Caki2 (cell line): ENCODE measurements around the gene RABIF. TPM values are rescaled to one million over a fixed set of nuclear protein-coding genes. Genes with fewer than 3 reads are reported as not detected.
"Not testable (repeated sequence)": the region's sequence is repeated elsewhere in the genome, so short reads cannot be mapped to it uniquely, and the experiment has no call there.

Experiments used
- DNase-seq: peaks from one replicate; pipeline ENCODE4 v3.0.0-alpha.2; 2015; ENCODE audit warnings: low read depth
- in situ Hi-C: cut with HindIII; loops from 2 replicates; pipeline ENCODE4 v1.10.0; 2016; ENCODE audit warnings: low sequenced_read_pairs, low pct_unique_long_range_greater_than_20kb, mixed read lengths
- total RNA-seq: library from RNA; depleted of rRNA; stranded (reverse); fragments of >200 nt; shearing (Covaris generic); gene quantifications from 2 replicates; pipeline ENCODE4 v1.2.3, GENCODE V29; 2014; ENCODE audit warnings: low replicate concordance; rRNA removed

The RABIF gene
- 4.1 and 6.4 TPM in 2 replicates for total RNA-seq

DNA sequence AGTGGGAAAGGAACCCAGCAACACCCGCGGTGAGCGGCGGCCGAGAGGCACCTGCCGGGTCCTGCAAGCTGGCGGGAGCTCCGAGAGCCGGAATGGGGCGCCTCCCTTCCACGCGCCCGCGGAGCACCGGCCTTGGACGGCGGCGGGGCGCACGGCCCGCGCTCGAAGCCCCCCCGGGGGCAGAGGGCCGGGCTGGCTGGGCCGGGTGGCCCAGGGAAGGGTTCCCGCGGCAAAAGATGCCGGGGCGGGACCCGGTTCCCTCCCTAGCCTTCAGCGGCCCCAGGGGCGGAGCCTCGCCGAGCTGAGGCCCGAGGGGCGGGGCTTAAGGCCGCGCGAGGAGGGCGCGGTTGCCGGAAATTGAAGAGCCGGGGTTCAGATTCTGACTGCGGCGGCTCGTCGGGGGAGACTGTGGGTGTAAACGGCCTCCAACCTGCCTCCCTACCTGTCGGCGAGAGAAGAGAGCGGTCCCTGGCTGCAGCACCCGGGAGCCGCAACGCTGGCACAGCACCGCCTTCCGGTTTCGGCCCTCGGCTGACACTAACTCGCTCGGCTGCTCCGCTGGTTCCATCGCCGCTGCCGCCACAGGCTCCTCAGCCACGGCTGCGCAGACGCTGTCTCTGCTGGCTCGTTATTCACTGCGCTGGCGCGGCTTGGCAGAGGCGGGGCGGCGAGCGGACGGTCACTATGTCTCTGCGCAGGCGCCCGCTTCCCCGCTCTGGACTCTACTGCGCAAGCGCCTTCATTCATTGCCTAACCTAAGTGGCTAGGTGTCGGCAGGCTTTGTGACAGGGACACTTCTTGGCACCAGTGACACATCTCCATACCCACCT is at the start of gene RABIF:
RABIF (minus strand) TSS at position 619 of the 830 bp plus-strand sequence; CDS start at position 568, 51 bp downstream.
- peak; percentile 94 for DNase-seq
- in situ Hi-C loops: no loop called here

DNA sequence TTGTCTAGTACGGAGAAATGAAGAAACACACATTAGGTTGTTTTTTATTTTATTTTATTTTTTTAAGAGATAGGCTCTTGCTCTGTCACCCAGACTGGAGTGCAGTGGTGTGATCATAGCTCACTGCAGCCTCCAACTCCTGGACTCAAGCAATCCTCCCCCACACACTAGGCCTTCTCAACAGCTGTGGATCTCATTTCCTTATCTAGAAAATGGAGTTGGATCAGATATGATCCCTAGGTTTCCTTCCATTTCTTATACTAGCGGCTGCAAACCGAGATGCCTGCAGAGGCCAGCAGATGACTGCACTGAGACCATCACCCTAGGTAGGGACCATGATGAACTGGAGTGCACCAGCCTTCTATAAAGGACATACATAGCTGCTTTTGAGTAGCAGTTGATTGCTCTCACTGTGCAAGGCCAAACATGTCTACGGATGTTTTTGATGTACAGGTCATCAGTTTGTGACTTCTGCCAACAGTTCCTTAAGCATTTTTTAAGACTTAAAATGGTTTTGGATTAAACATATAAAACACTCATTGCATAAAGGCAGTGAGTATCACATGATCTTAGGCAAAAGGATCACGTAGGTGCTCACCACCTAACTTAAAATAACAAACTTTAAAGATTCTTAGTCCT is 49.5 kb upstream of the RABIF start:
- in situ Hi-C loops: no loop called here
- DNase-seq: no peak

DNA sequence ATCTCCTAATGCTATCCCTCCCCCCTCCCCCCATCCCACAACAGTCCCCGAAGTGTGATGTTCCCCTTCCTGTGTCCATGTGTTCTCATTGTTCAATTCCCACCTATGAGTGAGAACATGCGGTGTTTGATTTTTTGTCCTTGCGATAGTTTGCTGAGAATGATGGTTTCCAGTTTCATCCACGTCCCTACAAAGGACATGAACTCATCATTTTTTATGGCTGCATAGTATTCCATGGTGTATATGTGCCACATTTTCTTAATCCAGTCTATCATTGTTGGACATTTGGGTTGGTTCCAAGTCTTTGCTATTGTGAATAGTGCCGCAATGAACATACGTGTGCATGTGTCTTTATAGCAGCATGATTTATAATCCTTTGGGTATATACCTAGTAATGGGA is 47.5 kb upstream of the RABIF start:
- DNase-seq, in situ Hi-C loops: not testable (repeated sequence)

DNA sequence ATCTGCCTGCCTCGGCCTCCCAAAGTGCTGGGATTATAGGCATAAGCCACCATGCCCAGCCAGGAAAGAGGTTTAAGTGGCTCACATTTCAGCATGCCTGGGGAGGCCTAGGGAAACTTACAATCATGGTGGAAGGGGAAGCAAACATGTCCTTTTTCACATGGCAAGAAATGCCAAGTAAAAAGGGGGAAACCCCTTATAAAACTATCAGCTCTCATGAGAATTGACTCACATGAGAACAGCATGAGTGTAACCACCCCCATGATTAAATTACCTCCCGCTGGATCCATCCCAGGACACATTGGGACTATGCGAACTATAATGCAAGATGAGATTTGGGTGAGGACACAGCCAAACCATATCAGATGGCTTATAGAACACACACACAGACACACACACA is 46.9 kb upstream of the RABIF start:
- in situ Hi-C loops: no loop called here
- DNase-seq: no peak

DNA sequence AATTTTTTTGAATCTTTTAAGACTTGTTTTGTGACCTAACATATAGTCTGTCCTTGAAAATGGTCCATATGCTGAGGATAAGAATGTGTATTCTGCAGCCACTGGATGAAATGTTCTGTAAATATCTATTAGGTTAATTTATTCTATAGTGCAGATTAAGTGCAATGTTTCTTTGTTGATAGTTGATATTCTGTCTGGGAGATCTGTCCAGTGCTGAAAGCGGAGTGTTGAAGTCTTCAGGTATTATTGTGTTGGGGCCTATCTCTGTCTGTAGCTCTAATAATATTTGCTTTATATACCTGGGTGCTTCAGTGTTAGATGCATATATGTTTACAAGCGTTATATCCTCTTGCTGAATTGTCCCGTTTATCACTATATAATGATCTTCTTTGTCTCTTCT is 45.8 kb upstream of the RABIF start:
- DNase-seq: no peak
- in situ Hi-C loops: no loop called here

DNA sequence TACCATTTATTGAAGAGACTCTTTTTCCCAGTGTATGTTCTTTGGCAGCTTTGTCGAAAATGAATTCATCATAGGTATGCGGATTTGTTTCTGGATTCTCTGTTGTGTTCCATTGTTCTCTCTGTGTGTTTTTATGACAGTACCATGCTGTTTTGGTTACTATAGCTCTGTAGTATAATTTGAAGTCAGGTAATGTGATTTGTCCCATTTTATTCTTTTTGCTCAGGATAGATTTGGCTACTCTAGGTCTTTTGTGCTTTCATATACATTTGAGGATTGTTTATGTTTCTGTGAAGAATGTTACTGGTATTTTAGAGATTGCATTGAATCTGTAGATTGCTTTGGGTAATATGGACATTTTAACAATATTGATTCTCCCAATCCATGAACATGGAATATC is 43.5 kb upstream of the RABIF start:
- in situ Hi-C loops: no loop called here
- DNase-seq: no peak

DNA sequence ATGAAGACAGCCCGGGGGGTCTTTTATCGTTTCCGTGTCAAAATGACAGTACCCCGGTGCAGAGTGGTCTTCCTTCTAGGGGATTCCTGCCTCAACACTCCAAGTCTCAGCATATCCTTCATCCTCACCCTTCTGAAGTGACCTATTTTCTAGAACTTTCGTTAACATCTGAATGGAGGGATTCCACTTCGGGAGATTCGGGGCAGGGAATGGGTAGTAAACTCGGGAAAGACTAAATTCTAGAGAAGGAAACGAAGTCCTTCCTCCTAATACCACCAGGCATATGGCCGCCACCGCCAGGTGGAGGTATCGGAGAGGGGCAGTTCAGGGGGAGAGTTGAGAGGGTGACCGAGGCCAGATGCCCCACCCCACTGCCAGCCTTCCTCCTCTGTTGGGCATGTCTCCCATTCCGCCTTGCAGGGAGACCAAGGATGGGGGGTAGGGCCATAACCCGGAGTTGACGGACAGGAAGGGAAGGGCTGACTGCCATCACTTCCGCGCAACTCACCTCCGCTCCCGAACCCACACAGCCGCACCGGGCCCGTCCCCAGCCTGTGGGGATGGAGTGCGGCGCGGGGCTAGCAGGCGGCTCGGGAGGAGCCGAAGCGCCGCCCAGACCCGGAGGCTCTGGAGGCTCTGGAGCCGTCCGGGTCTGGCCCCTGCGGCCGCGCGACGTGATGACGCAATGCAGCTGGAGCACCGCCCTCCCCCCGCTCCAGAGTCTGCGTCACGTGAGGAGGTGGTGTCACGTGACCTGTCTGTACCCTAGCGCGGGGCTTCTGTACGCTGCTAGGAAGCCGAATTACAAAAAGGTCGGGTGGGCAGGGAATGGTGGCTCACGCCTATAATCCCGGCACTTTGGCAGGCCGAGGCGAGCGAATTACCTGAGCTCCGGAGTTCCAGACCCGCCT is 37.9 kb upstream of the RABIF start, which contains the start of gene KLHL12:
KLHL12 (minus strand) TSS at position 654 of the 911 bp plus-strand sequence. CDS start 2,072 bp downstream, outside the sequence.
- in situ Hi-C loops: no loop called here
- DNase-seq: peak; percentile 97

DNA sequence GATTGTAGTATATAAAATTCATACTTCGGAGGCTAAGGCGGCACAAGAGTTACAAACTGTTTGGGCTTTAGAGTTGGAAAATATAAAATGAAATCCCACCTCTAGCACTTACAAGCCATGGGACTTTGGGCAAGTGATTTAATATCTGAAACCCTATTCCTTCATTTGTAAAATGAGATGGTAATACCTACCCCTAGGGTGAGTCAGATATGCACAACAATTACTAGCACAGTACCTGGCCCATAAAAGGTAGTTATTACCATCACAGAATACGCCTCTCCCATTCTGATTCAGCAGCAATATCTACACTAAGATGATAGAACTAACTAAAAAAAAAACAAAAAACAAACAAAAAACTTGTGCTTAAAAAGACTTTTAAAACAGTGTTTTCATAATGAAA is 34.6 kb upstream of the RABIF start:
- DNase-seq: no peak
- in situ Hi-C loops: no loop called here

DNA sequence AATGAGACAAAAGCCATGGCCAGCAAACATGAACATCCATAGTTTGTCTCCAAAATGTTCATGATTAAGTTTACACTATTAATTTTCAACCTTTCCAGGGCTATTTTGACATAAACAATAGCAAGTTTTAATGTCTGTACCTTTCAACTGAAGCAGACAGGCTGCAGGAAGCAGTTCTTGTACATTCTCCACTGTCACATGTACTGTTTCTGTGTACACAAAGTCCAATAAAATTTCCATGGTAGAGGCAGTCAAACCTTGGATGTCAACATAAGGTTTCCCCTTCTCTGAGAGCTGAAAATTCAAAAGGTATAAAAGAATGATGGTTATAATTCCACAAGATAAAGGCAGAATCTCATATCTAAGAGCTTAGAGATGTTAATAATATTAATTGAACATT is 30.7 kb upstream of the RABIF start:
- in situ Hi-C loops: no loop called here

DNA sequence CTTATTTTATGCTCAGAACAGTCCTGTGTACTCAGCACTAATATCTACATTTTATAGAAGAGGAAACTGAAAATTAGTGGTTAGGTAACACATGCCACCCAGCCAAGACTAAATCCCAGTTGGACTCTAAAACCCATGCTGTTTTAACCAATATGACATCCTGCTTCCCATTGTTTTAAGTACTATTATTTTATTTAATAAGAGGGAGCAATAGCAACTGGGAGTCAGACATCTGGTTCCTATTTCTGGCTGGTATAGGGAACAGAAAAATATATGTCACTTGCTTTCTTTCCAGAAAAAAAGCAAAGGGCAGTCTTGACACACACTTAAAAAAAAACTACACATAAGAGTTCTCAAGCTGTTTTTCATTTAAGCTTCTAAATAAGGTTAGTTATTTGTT is 26.2 kb upstream of the RABIF start:
- in situ Hi-C loops: no loop called here
- no peak for DNase-seq

More for the DNA sequence above, 30.7 kb upstream of the RABIF start:
- DNase-seq: no peak

DNA sequence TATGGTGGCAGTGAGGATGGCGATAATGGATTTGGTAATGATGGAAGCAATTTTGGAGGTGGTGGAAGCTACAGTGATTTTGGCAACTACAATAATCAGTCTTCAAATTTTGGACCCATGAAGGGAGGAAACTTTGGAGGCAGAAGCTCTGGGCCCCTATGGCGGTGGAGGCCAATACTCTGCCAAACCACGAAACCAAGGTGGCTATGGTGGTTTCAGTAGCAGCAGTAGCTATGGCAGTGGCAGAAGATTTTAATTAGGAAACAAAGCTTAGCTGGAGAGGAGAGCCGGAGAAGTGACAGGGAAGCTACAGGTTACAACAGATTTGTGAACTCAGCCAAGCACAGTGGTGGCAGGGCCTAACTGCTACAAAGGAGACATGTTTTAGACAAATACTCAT is 23.5 kb upstream of the RABIF start:
- DNase-seq, in situ Hi-C loops: not testable (repeated sequence)

DNA sequence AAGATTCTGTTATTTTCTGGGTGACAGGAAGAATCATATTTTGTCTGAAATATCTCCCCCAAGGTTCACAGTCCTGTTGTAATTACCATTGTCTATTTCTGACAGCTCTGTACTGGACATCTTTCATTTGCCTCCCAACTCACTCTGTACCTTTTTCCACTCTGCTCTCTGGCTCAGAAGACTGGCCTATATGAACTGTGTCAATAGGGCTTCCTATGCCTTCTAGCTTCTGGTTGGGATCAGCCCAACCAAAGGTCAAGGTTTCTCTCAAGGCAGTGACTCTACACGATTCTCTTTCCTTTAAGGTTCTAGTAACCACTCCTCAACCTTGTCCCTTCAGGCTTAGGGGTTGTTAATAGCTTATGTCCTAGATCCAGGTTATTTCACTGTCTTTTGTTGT is 20.5 kb upstream of the RABIF start:
- no peak for DNase-seq
- in situ Hi-C loops: no loop called here

DNA sequence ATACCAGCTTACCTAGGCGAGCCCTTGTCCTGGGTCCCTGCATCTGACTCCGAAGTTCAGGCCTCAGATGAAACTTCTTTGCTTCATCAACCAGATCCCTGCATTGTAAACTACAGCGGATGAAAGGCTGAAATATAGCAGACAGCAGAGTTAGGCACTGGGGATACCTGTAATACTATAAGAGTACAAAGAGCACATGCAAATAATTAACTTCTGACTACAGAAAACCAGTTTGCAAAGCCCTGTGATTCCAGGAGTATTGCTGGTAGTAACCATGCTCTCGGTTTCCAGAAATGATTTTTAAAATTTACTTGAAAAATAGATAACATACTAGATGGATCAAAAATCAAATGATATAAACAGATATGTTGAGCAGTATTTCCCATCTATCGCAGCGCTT is 20.0 kb upstream of the RABIF start:
- no peak for DNase-seq
- in situ Hi-C loops: no loop called here

DNA sequence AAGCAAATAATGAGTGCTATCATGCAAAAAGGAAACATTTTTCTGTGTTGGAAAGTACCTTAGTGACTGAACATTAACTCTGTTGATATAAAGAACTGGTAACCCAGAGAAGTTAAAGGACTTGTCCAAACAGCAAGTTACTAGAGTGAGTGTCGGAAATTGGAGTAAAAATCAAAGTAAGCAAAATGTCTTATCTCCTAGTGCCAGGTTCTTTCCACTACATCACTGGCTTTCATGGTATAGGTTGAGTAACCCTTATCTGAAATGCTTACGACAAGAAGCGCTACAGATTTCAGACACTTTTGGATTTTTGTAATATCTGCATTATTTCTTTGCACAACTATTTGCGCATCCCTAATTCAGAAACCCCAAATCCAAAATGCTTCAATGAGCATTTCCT is 16.4 kb upstream of the RABIF start:
- in situ Hi-C loops: no loop called here

DNA sequence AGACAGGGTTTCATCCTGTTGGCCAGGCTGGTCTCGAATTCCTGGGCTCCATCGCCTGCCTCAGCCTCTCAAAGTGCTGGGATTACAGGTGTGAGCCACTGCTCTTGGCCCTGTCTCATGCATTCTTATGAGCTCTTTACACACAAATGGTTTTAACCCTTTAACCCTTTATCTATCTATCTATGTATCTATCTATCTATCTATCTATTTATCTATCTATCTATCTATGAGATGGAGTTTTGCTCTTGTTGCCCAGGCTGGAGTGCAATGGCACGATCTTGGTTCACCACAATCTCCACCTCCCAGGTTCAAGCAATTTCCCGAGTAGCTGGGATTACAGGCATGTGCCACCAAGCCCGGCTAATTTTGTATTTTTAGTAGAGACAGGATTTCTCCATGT is 14.9 kb upstream of the RABIF start:
- DNase-seq, in situ Hi-C loops: not testable (repeated sequence)

More for the DNA sequence above, 16.4 kb upstream of the RABIF start:
- DNase-seq: no peak

DNA sequence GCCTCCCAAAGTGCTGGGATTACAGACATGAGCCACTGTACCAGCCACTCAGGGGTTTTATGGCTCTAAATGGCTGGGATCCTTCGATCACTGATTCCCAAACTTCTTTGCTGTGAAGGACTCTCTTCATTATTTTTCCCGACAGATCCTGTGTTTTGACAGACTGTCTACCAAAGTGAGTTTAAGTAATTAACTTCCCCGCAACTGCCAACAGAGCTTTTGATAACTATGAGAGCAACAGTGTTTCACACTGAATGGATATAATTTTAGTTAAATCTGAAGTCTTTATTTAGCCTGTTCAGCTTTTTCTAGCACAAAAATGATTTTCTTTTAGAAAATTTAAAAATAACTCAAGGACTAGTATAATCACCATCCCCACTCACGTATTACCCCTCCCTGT is 12.6 kb upstream of the RABIF start:
- in situ Hi-C loops: no loop called here
- DNase-seq: no peak

DNA sequence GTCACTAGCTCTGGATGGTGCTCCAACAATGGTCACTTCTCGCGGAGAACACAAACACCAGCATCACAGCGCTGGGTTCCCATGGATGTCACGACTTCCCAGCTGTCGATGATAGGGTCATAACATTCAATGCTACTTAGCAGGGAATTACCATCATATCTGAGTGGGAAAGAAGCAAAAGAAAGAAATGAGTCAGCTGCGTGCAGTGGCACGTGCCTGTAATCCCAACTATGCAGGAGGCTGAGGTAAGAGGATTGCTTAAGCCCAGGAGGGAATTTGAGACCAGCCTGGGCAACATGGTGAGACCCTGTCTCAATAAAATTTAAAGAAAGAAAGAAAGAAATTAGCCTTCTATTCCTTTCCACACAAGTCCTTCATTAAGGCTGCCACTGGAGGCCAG is 3.6 kb upstream of the RABIF start:
- in situ Hi-C loops: no loop called here
- no peak for DNase-seq

DNA sequence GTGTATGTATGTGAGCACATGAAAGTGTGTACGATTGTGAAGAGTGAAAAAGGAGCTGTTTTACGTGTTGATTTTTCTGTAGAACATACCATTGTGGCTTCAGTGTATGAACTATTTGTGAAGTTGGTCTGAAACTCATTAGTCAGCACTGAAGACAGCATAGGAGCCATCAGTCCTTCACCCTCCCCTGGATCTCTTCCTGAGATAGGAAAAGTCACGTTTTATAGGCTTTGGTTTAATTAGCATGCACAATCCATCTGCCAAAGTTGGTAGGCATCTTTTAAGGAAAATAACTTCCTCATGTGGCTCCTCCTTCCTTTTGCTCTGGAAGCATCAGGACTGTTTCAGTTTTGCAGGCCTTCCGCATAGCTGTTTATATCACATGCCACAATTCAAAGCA is 1.4 kb upstream of the RABIF start:
- in situ Hi-C loops: no loop called here
- DNase-seq: no peak

DNA sequence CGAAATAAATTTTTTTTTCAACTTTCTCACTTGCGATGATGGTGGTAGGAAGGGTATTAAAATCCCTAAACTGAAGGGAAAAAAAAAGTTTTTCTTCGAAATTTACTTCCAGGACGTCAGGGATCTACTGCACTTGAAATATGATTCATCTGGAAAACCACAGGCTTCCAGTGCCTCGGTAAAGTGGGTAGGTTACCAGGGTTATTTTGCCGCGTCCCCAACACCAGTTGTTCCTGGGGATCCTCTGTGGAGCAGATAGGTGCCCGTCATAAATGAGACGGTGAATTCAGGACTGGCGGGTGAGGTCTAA is 773 bp downstream of the RABIF start:
- DNase-seq: no peak
- in situ Hi-C loops: no loop called here
